ENCODE measurements around the gene OLFML3.

DNA sequence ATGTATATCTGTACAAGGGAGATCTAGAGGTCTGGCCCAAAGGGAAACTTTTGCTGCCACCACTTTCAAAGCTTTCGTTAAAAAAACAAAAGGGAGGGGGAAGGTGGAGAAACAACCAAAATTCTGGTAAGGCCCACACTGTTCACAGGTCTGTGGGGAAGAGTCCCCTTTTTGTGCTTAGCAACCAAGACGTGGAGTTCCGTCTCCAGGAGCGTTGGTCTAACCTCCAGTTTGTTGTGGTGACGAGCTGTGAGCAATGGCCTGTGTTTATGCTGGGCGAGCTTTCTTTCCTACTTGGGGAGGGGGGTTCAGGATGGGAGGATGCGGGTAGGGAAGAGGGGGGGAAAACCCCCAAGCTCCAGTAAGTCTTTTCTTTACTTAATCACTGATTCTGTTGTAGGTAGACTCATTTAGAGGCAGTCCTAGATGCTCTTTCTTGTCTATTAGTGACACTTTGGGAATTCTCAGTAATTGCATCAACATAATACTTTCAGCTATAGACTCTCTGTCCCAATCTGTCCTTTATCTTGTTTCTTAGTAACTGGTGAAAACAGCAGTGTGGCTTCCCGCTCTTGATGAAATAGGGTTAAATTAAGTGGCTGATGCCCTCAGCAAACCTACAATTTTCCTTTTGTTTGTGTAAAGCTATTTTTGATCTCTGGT, 48.6 kb upstream of the OLFML3 start:
- TF ChIP-seq POLR2A (IDR thresholded peaks at IDR 0.05) (no peak), POLR2AphosphoS5 (IDR thresholded peaks at IDR 0.05) (no peak), EP300 (IDR thresholded peaks at IDR 0.05) (no peak)
- TF ChIP-seq, protein P1, sequence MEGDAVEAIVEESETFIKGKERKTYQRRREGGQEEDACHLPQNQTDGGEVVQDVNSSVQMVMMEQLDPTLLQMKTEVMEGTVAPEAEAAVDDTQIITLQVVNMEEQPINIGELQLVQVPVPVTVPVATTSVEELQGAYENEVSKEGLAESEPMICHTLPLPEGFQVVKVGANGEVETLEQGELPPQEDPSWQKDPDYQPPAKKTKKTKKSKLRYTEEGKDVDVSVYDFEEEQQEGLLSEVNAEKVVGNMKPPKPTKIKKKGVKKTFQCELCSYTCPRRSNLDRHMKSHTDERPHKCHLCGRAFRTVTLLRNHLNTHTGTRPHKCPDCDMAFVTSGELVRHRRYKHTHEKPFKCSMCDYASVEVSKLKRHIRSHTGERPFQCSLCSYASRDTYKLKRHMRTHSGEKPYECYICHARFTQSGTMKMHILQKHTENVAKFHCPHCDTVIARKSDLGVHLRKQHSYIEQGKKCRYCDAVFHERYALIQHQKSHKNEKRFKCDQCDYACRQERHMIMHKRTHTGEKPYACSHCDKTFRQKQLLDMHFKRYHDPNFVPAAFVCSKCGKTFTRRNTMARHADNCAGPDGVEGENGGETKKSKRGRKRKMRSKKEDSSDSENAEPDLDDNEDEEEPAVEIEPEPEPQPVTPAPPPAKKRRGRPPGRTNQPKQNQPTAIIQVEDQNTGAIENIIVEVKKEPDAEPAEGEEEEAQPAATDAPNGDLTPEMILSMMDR (IDR thresholded peaks at IDR 0.05): no peak

Data from suprapubic skin (tissue), 4 donors.